HG03025 (cell line): ENCODE measurements around the gene LAMC2.

Experiments
- ATAC-seq: cut with Tn5 transposase; IDR thresholded peaks from one replicate; pipeline ENCODE4 v1.9.1; 2021; ENCODE audit warnings: mild to moderate bottlenecking, moderate library complexity; ENCODE audit not compliant: unreplicated experiment, low FRiP score

The LAMC2 gene

DNA sequence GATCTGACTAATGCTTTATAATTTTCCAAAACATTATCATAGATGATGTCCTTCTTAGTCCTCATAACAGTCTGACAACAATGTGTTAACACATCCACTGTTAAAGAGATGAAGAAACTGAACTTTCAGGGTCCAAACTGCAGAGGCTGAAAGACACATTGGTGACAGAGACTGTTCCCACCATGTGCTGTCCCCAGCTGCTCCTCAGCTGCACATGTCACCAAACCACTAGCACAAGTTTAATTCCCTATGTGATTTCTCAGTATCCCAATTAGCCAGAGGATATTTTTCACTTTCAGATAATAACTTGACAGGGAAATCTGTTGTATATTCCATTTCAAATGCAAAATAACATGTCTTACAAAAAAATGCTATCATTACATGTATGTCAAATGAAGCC lies 24.6 kb downstream of the LAMC2 start:
- no peak for ATAC-seq

DNA sequence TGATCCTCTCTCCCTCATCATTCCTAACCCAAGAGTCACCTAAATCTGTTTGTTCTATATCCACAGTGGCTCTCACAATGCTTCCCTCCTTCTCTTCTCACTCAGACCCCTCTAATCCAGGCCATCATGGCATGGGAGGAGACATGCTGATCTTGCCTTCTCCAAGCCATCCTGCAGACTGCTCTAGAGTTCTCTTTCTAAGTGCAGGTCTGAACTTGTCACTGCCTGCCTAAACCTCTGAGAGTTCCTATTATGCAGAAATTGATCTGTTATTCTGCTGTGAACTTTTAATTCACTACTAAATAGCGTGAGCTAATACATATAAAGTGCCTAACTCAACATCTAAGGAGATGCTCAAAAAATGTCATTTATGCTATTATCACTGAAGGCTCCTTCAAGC lies 26.8 kb downstream of the LAMC2 start:
- no peak for ATAC-seq

DNA sequence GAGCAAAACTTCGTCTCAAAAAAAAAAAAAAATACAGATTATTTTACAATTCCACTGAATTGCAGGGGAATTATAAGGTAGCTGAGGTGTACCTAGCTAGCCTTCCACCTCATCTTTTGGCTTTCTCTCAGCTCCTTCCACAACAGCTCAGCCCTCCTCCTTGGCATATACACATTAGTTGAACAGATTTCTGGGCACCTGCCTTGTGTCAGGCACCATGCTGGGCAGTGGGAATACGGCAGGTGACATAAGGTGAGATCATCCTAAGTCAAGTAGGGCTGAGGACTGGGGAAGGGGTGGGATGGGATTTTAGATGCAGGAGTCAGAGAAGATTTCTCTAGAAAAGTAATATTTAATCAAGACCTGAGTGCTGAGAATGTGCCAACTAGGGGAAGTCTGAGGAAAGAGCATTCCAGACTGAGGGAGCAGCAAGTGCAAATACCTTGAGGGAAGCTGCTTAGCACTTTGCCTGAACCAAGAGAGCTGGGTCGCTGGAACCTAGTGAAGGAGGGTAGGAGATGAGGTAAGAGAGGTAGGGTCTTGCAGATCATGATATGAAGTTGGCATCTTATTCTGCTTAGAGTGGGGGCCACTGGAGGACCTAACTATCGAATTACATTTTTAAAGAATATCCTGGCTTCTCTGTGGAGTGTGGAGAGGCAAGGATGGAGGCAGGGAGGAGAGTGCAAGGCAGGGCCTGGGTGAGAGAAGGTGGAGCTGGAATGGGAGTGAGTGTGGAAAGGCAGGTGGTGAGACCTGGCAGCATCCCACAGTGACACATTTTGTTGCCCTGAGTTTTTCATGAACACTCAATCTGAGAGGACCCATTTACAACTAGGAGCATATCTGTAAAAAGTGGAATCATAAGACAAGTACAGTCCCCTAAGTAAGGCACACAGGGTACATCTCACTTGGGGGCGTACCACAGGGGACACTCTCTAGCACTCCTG lies 28.2 kb downstream of the LAMC2 start:
- ATAC-seq: no peak

DNA sequence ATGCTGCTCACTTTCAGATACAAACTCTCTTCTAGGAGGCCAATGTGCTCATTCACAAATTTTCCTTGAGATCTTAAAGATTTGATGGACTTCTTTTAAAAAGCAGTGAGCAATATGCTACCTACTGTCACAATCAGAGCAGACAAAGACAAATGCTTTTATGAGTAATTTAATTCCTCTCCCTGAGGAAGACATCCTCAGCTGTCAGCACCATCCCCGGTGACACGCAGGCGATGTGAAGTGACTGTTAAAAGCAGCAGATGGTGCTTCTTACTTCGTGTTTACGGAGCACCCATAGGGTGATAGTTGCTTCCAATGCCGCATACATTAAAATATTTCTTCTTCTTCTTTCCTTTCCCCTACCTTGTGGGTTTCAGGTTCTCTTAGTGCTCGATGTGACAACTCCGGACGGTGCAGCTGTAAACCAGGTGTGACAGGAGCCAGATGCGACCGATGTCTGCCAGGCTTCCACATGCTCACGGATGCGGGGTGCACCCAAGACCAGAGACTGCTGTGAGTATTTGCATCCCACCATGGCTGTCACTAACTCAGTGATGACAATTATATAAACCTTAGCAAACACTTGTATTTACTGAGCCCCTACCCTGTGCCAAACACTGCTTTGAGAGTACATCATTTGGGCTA lies 29.1 kb downstream of the LAMC2 start:
- no peak for ATAC-seq

DNA sequence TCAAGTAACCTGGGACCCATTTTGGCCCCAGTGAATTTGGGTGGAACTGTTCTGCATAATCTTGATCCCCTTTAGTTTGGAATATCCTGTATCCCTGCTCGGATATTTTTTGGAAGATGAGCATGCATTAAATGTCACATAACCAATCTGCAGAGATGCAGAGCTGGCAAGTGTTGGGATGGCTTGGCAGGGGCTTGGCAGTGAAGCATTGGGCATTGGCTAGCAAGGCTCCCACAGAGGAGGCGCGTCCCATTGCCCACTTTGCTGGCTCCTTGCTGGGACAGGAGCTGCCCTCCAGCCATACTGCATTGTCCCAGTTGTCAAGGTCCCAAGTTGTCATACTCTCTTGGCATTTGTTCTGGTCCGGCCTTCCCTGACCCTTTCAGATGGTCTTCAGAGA lies 29.9 kb downstream of the LAMC2 start:
- no peak for ATAC-seq

DNA sequence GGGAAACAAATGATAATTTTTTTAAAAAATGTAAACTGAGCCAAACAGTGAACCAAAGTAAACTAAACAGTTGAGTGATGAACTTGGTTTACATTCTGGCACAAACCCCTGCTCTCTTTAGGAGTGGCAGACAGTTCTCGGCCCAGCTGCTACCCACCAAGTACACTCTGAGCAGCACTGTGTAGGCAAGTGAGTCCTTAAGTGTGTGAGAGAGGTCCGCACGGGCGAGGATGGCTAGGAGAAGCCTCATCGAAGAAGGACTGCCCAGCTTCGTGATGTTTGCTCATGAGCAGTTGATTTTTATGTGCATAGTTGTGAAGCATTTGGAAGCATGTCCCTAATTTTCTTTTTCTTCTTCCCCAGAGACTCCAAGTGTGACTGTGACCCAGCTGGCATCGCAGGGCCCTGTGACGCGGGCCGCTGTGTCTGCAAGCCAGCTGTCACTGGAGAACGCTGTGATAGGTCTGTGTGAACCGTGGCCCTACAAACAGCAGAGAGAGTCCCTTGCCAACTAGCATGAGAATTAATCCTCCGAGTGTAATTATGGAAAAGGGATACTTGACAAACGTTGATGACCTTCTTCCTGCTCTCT lies 32.1 kb downstream of the LAMC2 start:
- no peak for ATAC-seq

DNA sequence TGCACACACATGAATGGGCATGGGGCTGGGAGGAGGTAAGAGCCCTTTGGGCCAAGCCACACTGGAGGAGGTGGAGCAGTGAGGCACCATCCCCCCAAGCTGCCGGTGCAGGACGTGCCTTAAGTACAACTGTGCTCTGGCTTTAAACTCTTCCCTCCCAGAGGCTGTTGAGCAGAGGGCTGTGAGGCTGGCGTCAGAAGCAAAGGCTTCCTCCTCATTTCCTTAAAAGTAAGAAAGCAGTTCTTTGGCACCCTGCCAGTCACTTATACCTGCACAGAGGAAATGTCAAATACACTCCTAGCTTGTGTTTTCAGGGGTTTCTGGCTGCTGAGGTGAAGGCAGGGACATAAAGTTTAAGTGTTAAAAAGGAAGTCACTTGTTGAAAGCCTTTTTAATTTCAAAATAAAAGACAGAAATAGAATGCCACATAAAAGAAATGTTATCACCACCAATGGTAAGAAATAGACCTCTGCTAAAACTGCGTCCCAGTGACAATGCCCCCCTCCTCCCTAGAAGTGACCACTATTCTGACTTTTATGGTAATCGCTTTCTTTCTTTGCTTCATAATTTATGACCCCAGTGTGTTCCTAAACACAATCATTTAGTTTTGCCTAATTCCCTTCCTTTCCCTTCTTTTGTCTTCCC lies 33.0 kb downstream of the LAMC2 start:
- ATAC-seq: no peak

DNA sequence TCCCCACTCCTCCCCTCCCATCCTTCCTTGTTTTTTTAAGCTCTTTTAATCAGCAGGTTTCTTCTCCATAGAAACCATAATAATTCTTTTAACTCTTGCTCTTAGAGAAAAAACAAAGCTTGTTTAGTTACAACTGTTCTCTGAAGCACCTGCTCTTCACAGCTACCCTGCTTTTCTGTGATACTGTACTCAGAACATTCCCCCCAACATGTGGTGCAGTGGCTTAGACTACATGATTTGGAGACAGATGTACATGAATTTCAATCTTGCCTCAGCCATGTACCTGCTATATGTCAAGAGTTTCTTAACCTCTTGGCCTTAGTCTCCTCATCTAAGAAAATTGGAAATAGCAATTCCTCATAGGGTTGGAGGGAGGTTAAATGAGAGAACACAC lies 33.5 kb downstream of the LAMC2 start:
- no peak for ATAC-seq

DNA sequence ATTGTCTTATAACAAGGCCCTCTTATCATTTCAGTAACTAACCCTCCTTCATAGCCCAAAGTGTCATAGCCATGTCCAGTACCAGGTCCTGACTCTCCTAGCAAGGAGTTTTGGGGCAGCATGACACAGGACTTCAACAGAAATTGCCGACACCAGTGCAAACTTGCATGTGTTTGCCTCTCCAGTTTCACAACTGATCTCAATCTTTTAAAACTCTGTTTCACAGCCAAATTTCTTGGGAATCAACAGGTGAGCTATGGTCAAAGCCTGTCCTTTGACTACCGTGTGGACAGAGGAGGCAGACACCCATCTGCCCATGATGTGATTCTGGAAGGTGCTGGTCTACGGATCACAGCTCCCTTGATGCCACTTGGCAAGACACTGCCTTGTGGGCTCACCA lies 36.8 kb downstream of the LAMC2 start:
- ATAC-seq: no peak

DNA sequence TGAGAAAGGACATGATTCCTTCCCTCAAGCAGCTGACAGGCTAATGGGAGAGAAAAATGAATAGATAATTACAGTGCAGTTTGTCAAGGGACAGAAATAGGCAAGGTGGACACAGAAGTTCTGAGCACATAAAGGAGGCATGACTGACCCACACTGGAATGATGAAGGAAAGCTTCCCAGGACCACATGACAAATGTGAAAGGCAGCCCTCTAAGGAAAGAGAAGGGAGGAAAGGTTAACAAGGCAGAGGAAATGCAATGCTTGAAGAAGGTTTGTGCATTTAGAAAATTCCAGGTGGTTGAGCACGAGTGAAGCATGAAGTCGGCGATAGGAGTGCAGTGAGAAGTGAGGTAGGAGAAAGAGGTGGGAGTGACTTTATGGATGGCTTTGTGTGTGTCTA lies 37.4 kb downstream of the LAMC2 start:
- ATAC-seq: no peak

DNA sequence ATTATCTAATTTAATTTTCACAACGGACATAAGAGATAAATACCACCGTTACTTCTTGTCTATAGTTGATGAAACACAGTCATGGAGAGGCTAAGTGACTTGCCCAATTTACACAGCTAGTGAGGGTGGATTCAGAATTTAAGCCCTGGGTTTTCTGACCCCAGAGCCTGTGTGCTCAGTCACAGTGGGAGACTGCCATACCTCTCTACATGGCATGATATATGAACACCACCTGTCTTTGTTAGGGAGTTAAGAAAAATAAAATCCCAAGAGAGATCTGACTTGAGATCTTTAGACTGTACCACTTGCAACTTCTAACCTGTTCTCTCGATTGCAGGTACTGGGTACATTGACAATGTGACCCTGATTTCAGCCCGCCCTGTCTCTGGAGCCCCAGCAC lies 40.3 kb downstream of the LAMC2 start:
- no peak for ATAC-seq

DNA sequence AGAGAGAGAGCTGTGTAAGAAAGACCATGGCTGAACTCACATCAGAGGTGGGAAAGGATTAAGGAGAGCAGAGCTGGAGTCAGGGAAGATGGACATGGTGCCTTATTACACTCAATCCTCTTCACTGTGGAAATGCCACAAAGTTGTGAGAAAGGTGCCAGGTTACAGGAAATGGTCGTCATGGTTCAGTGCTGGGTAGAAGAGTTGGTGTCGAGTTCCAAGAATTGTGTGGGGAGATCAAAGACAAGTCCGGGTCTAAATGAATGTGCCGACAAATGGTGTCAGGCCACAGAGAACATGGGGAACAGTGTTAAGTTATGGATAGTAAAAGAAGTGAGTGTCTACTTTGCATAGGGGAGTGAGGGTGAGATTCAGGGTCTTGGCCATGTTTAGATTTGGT lies 40.9 kb downstream of the LAMC2 start:
- ATAC-seq: no peak

DNA sequence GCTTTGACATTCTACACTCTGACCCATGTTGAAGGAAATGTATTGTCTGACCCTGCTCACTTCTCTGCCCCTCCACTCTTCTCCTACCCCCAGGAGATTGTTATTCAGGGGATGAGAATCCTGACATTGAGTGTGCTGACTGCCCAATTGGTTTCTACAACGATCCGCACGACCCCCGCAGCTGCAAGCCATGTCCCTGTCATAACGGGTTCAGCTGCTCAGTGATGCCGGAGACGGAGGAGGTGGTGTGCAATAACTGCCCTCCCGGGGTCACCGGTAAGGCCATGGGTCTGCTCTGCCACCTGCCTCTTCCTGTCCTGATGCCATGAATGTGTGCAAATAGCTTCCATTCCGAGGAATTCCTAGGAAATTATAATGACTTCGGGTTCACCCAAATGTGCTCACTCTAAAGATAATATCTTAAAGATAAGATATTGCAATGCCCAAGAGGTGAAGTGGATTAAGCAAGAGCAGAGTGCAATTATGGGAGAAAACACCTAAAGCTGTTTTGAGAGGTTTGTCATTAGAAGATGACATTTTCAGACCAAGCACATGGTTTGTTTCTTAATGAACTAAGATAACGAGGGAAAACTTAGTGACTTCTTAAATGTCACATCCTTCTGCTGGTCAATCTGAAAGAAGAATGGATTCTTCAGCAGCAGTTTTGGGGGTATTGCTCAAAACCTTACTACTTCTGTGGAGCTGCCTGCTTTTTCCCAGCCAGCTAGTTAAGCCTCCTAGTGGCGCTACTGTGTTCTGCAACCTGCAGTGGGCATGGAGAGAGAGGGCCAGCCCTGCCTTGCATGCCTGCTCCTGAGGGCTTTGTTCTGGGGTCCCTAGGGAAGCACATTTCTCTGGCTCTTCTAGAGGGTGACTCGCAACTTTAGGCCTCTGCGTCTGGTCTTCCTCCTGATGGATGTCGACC lies 41.6 kb downstream of the LAMC2 start:
- no peak for ATAC-seq

DNA sequence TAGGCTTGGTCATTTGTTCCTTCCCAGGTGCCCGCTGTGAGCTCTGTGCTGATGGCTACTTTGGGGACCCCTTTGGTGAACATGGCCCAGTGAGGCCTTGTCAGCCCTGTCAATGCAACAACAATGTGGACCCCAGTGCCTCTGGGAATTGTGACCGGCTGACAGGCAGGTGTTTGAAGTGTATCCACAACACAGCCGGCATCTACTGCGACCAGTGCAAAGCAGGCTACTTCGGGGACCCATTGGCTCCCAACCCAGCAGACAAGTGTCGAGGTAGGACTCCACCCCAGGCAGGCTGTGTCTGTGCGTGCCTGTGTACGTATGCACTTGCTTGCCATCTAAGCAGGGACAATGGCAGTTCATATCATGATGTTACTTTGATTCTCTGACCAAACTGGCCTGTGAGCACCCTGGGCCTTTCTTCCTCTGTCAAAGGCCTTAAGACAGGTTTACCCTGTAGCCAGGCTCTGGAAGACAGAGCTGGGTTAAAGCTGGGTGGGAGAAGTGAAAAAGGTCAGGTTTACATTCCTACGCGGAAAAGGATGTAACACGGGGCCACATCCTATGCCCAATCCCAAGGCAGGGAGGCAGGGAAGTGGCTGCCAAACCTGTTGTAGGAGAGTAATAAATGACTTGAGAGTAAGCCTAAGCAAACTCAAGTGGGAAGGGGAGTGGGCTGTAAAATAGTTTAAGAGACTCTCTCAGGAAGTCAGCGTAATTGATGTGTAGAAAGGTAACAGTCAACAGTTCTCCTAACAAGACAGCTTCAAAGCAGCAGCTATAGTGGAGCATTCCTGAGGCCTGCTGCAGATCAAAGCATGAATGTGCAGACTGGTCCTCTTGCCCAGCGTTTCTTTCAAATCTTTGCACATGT lies 42.5 kb downstream of the LAMC2 start:
- ATAC-seq: no peak

DNA sequence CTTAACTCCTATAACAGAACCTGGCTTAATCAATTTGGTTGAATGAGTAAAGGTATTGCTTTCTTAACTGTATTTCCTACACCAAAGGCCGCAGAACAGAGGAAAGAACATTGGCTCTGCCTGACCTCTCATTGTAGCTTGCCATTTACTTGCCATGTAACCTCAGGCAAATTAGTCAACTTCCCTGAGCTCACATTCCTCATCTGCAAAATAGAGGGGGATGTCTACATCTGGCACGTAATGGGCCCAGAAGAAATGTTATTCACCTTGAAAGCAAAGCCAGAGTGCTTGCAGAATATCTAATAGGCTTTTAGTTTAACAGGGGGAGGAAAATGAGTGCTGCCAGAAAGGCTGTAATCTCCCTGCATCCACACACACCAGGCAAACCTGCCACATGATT lies 44.3 kb downstream of the LAMC2 start:
- no peak for ATAC-seq

DNA sequence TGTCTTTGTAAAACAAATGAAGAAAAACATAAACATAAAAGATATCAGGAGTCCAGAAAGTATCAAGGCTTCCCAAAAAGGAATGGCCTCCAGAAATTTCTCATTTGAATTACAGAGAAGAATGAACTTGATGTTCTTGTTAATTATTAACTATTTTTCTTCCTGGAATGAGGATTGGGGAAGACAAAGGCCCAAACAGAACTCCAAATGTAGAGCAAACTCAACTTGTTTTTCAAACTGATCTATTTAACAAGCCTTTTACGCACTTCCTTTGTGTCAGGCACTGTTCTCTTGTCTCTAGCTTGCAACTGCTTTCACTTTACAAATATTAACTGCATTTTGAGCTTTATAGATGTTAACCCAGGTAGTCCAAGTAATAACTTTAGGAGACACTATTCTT lies 45.5 kb downstream of the LAMC2 start:
- ATAC-seq: no peak

DNA sequence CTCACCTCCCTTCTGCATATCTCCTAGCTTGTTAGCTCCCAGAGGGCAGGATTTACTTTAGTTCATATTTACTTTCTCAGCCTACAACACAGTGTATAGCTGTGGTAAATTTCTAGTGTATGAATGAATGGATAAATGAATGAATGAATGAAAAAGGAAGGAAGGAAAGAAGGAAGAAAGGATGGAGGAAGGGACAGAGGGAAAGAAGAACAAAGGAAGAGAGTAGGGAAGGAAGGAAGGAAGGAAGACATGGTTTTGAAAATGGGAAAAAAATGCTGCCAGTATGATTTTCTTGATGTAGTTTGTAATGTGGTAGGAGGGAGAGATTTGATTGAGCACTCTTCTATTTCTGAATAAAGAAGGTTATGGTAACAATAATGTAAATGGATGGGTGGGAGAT lies 47.0 kb downstream of the LAMC2 start:
- no peak for ATAC-seq

DNA sequence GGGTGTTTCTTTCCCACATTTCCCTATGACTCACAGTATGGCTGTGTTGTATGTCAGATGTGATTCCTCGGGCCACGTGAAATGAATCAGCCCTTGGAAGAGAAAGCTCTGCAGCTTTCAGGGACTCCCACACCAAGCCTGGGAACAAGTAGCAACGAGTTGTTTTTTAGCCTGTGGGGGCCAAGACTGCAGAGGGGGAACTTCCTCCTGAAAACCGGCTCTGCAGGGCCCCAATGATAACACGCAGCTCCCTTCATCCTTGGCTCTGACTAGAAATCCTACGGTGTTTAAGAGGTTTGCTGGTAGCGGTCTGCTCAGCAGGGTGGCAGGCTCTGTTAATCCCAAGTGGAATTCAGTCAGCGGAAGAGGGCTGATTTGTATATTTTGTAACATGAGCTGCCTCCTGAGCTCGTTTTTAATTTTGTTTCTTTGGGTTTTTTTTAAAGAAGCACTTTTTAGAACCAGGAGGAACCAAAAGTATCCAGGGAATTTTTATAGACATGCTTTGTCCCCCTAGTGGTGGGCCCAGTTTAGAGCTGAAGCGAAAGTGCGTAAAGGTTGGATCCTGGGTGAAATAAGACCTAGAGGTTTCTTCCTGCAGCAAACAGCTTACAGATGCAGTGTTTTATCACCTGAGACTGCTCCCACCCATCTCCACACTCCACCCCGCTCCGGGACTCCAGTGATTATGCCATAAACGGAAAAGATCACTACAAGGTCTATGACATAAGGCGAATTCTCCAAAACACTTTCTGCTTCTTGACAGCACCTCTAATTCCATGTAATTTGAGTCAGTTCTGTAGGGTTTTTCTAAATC lies 48.8 kb downstream of the LAMC2 start:
- ATAC-seq: no peak
